Measurements from ENCODE around the gene PPL. TPM values are rescaled to one million over a fixed set of nuclear protein-coding genes. Genes with fewer than 3 reads are reported as not detected.

The PPL gene
- total and polyA plus RNA-seq, 2 of the 13 experiments (the other 11 are each of a cell fraction or from before 2014, with no cell fraction given), result 5.7 to 6.6 TPM

DNA sequence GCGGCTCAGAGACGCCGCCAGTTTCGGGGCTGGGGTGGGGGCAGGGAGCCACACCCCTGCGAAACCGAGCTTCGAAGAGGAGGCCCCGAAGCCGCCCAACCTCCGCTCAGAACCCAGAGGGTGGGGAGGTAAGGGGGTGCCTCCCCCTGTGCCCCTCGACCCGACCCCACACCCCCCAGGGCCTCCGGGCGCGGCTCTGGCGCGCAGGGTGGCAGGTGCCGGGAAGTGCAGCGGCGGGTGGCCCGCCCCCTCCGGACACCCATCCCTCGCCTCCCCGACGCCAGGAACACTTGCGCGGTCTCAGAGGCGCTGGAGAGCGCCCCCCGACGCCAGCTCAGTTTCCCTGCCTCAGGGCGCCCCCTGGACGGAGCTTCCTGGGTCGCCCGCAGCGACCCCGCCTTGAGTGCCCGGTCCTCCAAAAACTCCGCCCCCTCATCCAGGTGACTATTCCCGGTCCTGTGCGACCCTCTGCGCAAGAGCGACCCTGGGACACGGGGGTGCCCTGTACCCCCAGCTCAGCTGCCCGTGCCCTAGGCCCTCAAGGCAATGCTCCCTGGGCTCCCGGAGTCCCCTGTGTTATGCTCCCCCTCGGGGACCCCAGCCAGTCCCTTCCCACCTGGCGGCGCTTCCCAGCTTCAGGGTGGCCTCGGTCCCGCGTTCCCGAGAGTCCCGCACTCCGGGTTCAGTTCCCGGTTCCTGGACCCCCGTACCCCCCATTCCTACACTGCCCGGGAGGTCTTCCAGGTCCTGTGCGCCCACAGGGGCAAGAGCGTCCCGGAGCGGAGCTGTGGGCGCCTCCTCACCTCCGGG, 562 bp downstream of the PPL start (continued):
- TF ChIP-seq MAZ (IDR thresholded peaks at IDR 0.05; ENCODE audit: borderline replicate concordance, low read depth, low read length), result no peak
- peak; percentile 48; the same call in 1 of the 2 replicates for TF ChIP-seq MAZ (CRISPR knock-in tag; IDR thresholded peaks at IDR 0.05; ENCODE audit: low read depth)
- no peak for TF ChIP-seq ZFX (CRISPR knock-in tag; IDR thresholded peaks at IDR 0.05; ENCODE audit: low read depth)
- no peak for TF ChIP-seq ZBTB42 (CRISPR knock-in tag; IDR thresholded peaks at IDR 0.05)
- TF ChIP-seq, protein P1, sequence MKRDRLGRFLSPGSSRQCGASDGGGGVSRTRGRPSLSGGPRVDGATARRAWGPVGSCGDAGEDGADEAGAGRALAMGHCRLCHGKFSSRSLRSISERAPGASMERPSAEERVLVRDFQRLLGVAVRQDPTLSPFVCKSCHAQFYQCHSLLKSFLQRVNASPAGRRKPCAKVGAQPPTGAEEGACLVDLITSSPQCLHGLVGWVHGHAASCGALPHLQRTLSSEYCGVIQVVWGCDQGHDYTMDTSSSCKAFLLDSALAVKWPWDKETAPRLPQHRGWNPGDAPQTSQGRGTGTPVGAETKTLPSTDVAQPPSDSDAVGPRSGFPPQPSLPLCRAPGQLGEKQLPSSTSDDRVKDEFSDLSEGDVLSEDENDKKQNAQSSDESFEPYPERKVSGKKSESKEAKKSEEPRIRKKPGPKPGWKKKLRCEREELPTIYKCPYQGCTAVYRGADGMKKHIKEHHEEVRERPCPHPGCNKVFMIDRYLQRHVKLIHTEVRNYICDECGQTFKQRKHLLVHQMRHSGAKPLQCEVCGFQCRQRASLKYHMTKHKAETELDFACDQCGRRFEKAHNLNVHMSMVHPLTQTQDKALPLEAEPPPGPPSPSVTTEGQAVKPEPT (CRISPR knock-in tag; IDR thresholded peaks at IDR 0.05; ENCODE audit: low read depth), result no peak; the same call in 1 of the 2 replicates
- TF ChIP-seq ZNF30 (CRISPR knock-in tag; IDR thresholded peaks at IDR 0.05), result no peak
- no peak for TF ChIP-seq ZNF839 (CRISPR knock-in tag; IDR thresholded peaks at IDR 0.05; ENCODE audit: borderline replicate concordance)
- no peak for TF ChIP-seq ZMAT3 (CRISPR knock-in tag; conservative IDR thresholded peaks at IDR 0.05)
- peak; percentile 34; the same call in 1 of the 2 replicates for TF ChIP-seq NKX3-1 (CRISPR knock-in tag; IDR thresholded peaks at IDR 0.05)
- TF ChIP-seq, protein P2, sequence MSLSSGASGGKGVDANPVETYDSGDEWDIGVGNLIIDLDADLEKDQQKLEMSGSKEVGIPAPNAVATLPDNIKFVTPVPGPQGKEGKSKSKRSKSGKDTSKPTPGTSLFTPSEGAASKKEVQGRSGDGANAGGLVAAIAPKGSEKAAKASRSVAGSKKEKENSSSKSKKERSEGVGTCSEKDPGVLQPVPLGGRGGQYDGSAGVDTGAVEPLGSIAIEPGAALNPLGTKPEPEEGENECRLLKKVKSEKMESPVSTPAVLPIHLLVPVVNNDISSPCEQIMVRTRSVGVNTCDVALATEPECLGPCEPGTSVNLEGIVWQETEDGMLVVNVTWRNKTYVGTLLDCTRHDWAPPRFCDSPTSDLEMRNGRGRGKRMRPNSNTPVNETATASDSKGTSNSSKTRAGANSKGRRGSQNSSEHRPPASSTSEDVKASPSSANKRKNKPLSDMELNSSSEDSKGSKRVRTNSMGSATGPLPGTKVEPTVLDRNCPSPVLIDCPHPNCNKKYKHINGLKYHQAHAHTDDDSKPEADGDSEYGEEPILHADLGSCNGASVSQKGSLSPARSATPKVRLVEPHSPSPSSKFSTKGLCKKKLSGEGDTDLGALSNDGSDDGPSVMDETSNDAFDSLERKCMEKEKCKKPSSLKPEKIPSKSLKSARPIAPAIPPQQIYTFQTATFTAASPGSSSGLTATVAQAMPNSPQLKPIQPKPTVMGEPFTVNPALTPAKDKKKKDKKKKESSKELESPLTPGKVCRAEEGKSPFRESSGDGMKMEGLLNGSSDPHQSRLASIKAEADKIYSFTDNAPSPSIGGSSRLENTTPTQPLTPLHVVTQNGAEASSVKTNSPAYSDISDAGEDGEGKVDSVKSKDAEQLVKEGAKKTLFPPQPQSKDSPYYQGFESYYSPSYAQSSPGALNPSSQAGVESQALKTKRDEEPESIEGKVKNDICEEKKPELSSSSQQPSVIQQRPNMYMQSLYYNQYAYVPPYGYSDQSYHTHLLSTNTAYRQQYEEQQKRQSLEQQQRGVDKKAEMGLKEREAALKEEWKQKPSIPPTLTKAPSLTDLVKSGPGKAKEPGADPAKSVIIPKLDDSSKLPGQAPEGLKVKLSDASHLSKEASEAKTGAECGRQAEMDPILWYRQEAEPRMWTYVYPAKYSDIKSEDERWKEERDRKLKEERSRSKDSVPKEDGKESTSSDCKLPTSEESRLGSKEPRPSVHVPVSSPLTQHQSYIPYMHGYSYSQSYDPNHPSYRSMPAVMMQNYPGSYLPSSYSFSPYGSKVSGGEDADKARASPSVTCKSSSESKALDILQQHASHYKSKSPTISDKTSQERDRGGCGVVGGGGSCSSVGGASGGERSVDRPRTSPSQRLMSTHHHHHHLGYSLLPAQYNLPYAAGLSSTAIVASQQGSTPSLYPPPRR (CRISPR knock-in tag; IDR thresholded peaks at IDR 0.05; ENCODE audit: borderline replicate concordance), result no peak
- TF ChIP-seq KLF6 (CRISPR knock-in tag; IDR thresholded peaks at IDR 0.05), result no peak
- TF ChIP-seq ZNF230 (CRISPR knock-in tag; IDR thresholded peaks at IDR 0.05), result no peak; the same call in 1 of the 2 replicates
- TF ChIP-seq ZNF354B (CRISPR knock-in tag; IDR thresholded peaks at IDR 0.05), result no peak
- peak; percentile 91; the same call in 1 of the 2 replicates for TF ChIP-seq ZNF850 (CRISPR knock-in tag; conservative IDR thresholded peaks at IDR 0.05)
- no peak for TF ChIP-seq FOXM1 (CRISPR knock-in tag; IDR thresholded peaks at IDR 0.05)
- no peak for TF ChIP-seq BORCS8-MEF2B (CRISPR knock-in tag; IDR thresholded peaks at IDR 0.05)
- TF ChIP-seq ZNF232 (CRISPR knock-in tag; IDR thresholded peaks at IDR 0.05; ENCODE audit: borderline replicate concordance), result 0 out of 2 replicates have a peak, but pooled peaks have one; percentile 24
- TF ChIP-seq, protein P3, sequence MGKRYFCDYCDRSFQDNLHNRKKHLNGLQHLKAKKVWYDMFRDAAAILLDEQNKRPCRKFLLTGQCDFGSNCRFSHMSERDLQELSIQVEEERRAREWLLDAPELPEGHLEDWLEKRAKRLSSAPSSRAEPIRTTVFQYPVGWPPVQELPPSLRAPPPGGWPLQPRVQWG (CRISPR knock-in tag; IDR thresholded peaks at IDR 0.05; ENCODE audit: borderline replicate concordance, low read depth), result no peak
- no peak for TF ChIP-seq LCORL (IDR thresholded peaks at IDR 0.05)
- TF ChIP-seq LCORL (CRISPR knock-in tag; IDR thresholded peaks at IDR 0.05), result peak; percentile 71
- peak; percentile 69; the same call in 1 of the 2 replicates for TF ChIP-seq ZNF557 (CRISPR knock-in tag; IDR thresholded peaks at IDR 0.05)
- no peak for TF ChIP-seq SAFB2 (CRISPR knock-in tag; IDR thresholded peaks at IDR 0.05; ENCODE audit: borderline replicate concordance, low read depth)

Data from HepG2 (cell line).